ENCODE measurements around the gene AKNA. TPM values are rescaled to one million over a fixed set of nuclear protein-coding genes. Genes with fewer than 3 reads are reported as not detected.

AKNA gene
- total and polyA plus RNA-seq, 9 donors: 7.0 to 14.6 (median 10.1) TPM

GRCh38 chr9:114351932-114352331, 35.9 kb downstream of the AKNA start:
- no CpG with 5 or more reads among the region's 4 CpGs for WGBS (ENCODE audit: insufficient coverage)
- Histone ChIP-seq H3K9me3 (replicated peaks; ENCODE audit: control insufficient read depth, low read depth, low read length) (no peaks in the 10 kb centered on the region), H3K4me3 (ENCODE audit: low read length) (no peak overlapping the region), H3K27me3 (ENCODE audit: control insufficient read depth, insufficient read depth, low read length) (no peaks in the 10 kb centered on the region), H3K4me1 (ENCODE audit: control insufficient read depth, insufficient read depth, low read length) (no peaks in the 10 kb centered on the region), H3K27ac (ENCODE audit: low read length) (no peak overlapping the region), H3K36me3 (ENCODE audit: control insufficient read depth, insufficient read depth, low read length) (peaks cover 51% of the 10 kb centered on the region)
- DNase-seq: no peak

GRCh38 chr9:114350636-114351401, 37.0 kb downstream of the AKNA start:
- peaks cover 54% of the 10 kb centered on the region for H3K36me3 ChIP-seq (ENCODE audit: control insufficient read depth, insufficient read depth, low read length)

GRCh38 chr9:114349713-114350480, 37.9 kb downstream of the AKNA start:
- no peaks in the 10 kb centered on the region for H3K9me3 ChIP-seq (replicated peaks; ENCODE audit: control insufficient read depth, low read depth, low read length)
- H3K27ac ChIP-seq (ENCODE audit: low read length): no peak overlapping the region
- H3K36me3 ChIP-seq (ENCODE audit: control insufficient read depth, insufficient read depth, low read length): peaks cover 57% of the 10 kb centered on the region
- no peak for DNase-seq
- no peaks in the 10 kb centered on the region for H3K4me1 ChIP-seq (ENCODE audit: control insufficient read depth, insufficient read depth, low read length)
- 79% methylated on average over 5 of the region's 10 CpGs for whole genome bisulfite sequencing (ENCODE audit: insufficient coverage)
- no peak overlapping the region for H3K4me3 ChIP-seq (ENCODE audit: low read length)
- no peaks in the 10 kb centered on the region for H3K27me3 ChIP-seq (ENCODE audit: control insufficient read depth, insufficient read depth, low read length)

More at GRCh38 chr9:114350636-114351401, 37.0 kb downstream of the AKNA start:
- DNase-seq: no peak
- no peaks in the 10 kb centered on the region for H3K27me3 ChIP-seq (ENCODE audit: control insufficient read depth, insufficient read depth, low read length)
- 88% methylated on average over 8 of the region's 16 CpGs for WGBS (ENCODE audit: insufficient coverage)
- H3K4me3 ChIP-seq (ENCODE audit: low read length): no peak overlapping the region
- no peaks in the 10 kb centered on the region for H3K9me3 ChIP-seq (replicated peaks; ENCODE audit: control insufficient read depth, low read depth, low read length)
- no peaks in the 10 kb centered on the region for H3K4me1 ChIP-seq (ENCODE audit: control insufficient read depth, insufficient read depth, low read length)
- no peak overlapping the region for H3K27ac ChIP-seq (ENCODE audit: low read length)

- DNase-seq: no peak
Measured at GRCh38 chr9:114348906-114349482, 38.8 kb downstream of the AKNA start.

GRCh38 chr9:114348261-114348905, 39.4 kb downstream of the AKNA start:
- H3K27ac ChIP-seq (ENCODE audit: low read length): no peak overlapping the region
- H3K36me3 ChIP-seq (ENCODE audit: control insufficient read depth, insufficient read depth, low read length): peaks cover 67% of the 10 kb centered on the region
- no peak overlapping the region for H3K4me3 ChIP-seq (ENCODE audit: low read length)
- no peaks in the 10 kb centered on the region for H3K27me3 ChIP-seq (ENCODE audit: control insufficient read depth, insufficient read depth, low read length)
- DNase-seq: no peak
- 79% methylated on average over 10 of the region's 12 CpGs for WGBS (ENCODE audit: insufficient coverage)
- H3K4me1 ChIP-seq (ENCODE audit: control insufficient read depth, insufficient read depth, low read length): no peaks in the 10 kb centered on the region
- no peaks in the 10 kb centered on the region for H3K9me3 ChIP-seq (replicated peaks; ENCODE audit: control insufficient read depth, low read depth, low read length)

More at GRCh38 chr9:114348906-114349482, 38.8 kb downstream of the AKNA start:
- Histone ChIP-seq H3K27me3 (ENCODE audit: control insufficient read depth, insufficient read depth, low read length) (no peaks in the 10 kb centered on the region), H3K36me3 (ENCODE audit: control insufficient read depth, insufficient read depth, low read length) (peaks cover 61% of the 10 kb centered on the region), H3K9me3 (replicated peaks; ENCODE audit: control insufficient read depth, low read depth, low read length) (no peaks in the 10 kb centered on the region), H3K4me3 (ENCODE audit: low read length) (no peak overlapping the region), H3K27ac (ENCODE audit: low read length) (no peak overlapping the region), H3K4me1 (ENCODE audit: control insufficient read depth, insufficient read depth, low read length) (no peaks in the 10 kb centered on the region)
- 50% methylated on average over 7 of the region's 9 CpGs for WGBS (ENCODE audit: insufficient coverage)

- no peak for DNase-seq
- Histone ChIP-seq H3K4me1 (ENCODE audit: control insufficient read depth, insufficient read depth, low read length) (no peaks in the 10 kb centered on the region), H3K27me3 (ENCODE audit: control insufficient read depth, insufficient read depth, low read length) (no peaks in the 10 kb centered on the region), H3K27ac (ENCODE audit: low read length) (no peak overlapping the region), H3K36me3 (ENCODE audit: control insufficient read depth, insufficient read depth, low read length) (peaks cover 73% of the 10 kb centered on the region), H3K9me3 (replicated peaks; ENCODE audit: control insufficient read depth, low read depth, low read length) (no peaks in the 10 kb centered on the region), H3K4me3 (ENCODE audit: low read length) (no peak overlapping the region)
- WGBS (ENCODE audit: insufficient coverage): 80% methylated on average over 12 of the region's 15 CpGs
Measured at GRCh38 chr9:114347675-114348074, 40.1 kb downstream of the AKNA start.

- no peaks in the 10 kb centered on the region for H3K4me1 ChIP-seq (ENCODE audit: control insufficient read depth, insufficient read depth, low read length)
- no peaks in the 10 kb centered on the region for H3K9me3 ChIP-seq (replicated peaks; ENCODE audit: control insufficient read depth, low read depth, low read length)
- H3K27me3 ChIP-seq (ENCODE audit: control insufficient read depth, insufficient read depth, low read length): no peaks in the 10 kb centered on the region
- WGBS (ENCODE audit: insufficient coverage): 84% methylated on average over 6 of the region's 11 CpGs
- H3K27ac ChIP-seq (ENCODE audit: low read length): no peak overlapping the region
- H3K4me3 ChIP-seq (ENCODE audit: low read length): no peak overlapping the region
- H3K36me3 ChIP-seq (ENCODE audit: control insufficient read depth, insufficient read depth, low read length): peaks cover 82% of the 10 kb centered on the region
- DNase-seq: no peak
Measured at GRCh38 chr9:114346146-114346545, 41.6 kb downstream of the AKNA start.

GRCh38 chr9:114345493-114346065, 42.2 kb downstream of the AKNA start:
- whole genome bisulfite sequencing (ENCODE audit: insufficient coverage): 83% methylated on average over 3 of the region's 7 CpGs
- Histone ChIP-seq H3K27me3 (ENCODE audit: control insufficient read depth, insufficient read depth, low read length) (no peaks in the 10 kb centered on the region), H3K36me3 (ENCODE audit: control insufficient read depth, insufficient read depth, low read length) (peaks cover 83% of the 10 kb centered on the region), H3K9me3 (replicated peaks; ENCODE audit: control insufficient read depth, low read depth, low read length) (no peaks in the 10 kb centered on the region), H3K4me1 (ENCODE audit: control insufficient read depth, insufficient read depth, low read length) (no peaks in the 10 kb centered on the region), H3K27ac (ENCODE audit: low read length) (no peak overlapping the region), H3K4me3 (ENCODE audit: low read length) (no peak overlapping the region)
- no peak for DNase-seq

- no peak for DNase-seq
- Histone ChIP-seq H3K4me1 (ENCODE audit: control insufficient read depth, insufficient read depth, low read length) (no peaks in the 10 kb centered on the region), H3K9me3 (replicated peaks; ENCODE audit: control insufficient read depth, low read depth, low read length) (no peaks in the 10 kb centered on the region), H3K27ac (ENCODE audit: low read length) (no peak overlapping the region), H3K36me3 (ENCODE audit: control insufficient read depth, insufficient read depth, low read length) (peaks cover 83% of the 10 kb centered on the region), H3K4me3 (ENCODE audit: low read length) (no peak overlapping the region), H3K27me3 (ENCODE audit: control insufficient read depth, insufficient read depth, low read length) (no peaks in the 10 kb centered on the region)
- no CpG with 5 or more reads among the region's 3 CpGs for WGBS (ENCODE audit: insufficient coverage)
Measured at GRCh38 chr9:114344692-114345091, 43.1 kb downstream of the AKNA start.
